ENCODE results near the gene MRPS35. TPM values are rescaled to one million over a fixed set of nuclear protein-coding genes. Genes with fewer than 3 reads are reported as not detected.
"Not testable (repeated sequence)": the region's sequence is repeated elsewhere in the genome, so short reads cannot be mapped to it uniquely, and the experiment has no call there.

The MRPS35 gene
- polyA plus RNA-seq, 1 donor = 67.4 TPM

DNA sequence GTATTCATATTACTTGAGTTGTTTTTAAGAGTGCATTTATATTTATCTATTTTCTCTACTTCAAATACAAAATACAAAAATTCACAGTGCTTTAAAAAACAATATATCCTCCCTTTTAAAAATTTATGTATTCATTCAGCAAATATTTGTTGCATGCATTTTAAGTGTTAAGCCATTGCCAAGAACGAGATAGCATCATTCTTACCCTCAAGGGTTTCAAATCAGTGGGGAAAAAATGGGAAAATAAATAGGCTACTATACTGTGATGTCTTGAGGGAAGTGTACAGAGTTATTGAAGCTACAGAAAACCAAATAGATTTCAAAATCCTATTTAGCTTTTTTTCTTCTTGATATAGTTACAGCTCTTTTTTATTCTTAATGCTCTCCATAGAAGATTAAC lies 23.2 kb downstream of the MRPS35 start:
- H3K36me3 ChIP-seq (ENCODE audit: control insufficient read depth, insufficient read depth, low read length) = peaks cover 23% of the 10 kb centered on the region
- no peak overlapping the region for H3K4me3 ChIP-seq (ENCODE audit: low read length)
- H3K27ac ChIP-seq (ENCODE audit: low read length) = no peak overlapping the region
- H3K9me3 ChIP-seq (ENCODE audit: control insufficient read depth, low read depth, low read length) = no peaks in the 10 kb centered on the region
- H3K27me3 ChIP-seq (ENCODE audit: control insufficient read depth, insufficient read depth, low read length) = no peaks in the 10 kb centered on the region
- H3K4me1 ChIP-seq (ENCODE audit: control insufficient read depth, insufficient read depth, low read length) = no peaks in the 10 kb centered on the region
- no peak for DNase-seq
- WGBS (ENCODE audit: insufficient coverage, low lambda C conversion rate) = 80% methylated on average over 1 of the region's 1 CpG

DNA sequence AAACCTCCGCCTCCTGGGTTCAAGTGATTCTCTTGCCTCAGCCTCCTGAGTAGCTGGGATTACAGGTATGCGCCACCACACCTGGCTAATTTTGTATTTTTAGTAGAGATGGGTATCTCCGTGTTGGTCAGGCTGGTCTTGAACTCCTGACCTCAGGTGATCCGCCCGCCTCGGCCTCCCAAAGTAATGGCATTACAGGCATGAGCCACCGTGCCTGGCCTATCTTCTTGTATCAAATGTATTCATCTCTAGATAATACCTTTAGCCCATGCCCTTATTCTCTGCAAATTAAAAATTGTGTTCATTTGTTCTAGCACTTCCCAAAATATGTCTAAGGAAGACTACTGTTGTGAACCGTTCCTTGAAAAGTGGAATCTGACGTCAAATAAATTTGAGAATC lies 23.7 kb downstream of the MRPS35 start:
- DNase-seq; H3K27ac ChIP-seq (ENCODE audit: low read length); H3K4me3 ChIP-seq (ENCODE audit: low read length); H3K9me3 ChIP-seq (ENCODE audit: control insufficient read depth, low read depth, low read length); H3K27me3 ChIP-seq (ENCODE audit: control insufficient read depth, insufficient read depth, low read length); H3K4me1 ChIP-seq (ENCODE audit: control insufficient read depth, insufficient read depth, low read length): not testable (repeated sequence)
- H3K36me3 ChIP-seq (ENCODE audit: control insufficient read depth, insufficient read depth, low read length) = peaks cover 23% of the 10 kb centered on the region
- no CpG with 5 or more reads among the region's 9 CpGs for WGBS (ENCODE audit: insufficient coverage, low lambda C conversion rate)

DNA sequence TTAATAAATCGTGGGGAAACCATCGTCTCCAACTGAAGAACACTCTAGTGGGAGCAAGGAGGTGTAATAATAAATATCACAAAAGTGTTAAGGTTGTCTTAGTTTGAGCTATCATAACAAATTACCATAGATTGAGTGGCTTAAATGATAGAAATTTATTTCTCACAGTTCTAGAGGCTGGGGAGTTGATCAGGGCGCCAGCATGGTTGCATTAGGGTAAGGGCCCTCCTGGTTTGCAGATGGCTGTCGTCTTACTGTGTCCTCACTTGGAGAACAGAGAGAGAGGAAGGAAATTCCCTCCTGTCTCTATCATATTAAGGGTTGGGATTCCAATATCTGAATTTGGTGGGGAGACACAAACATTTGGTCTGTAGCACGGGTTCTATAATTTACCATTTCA lies 33.0 kb downstream of the MRPS35 start:
- Histone ChIP-seq H3K4me1 (ENCODE audit: control insufficient read depth, insufficient read depth, low read length) (no peaks in the 10 kb centered on the region), H3K27ac (ENCODE audit: low read length) (no peak overlapping the region), H3K27me3 (ENCODE audit: control insufficient read depth, insufficient read depth, low read length) (no peaks in the 10 kb centered on the region), H3K36me3 (ENCODE audit: control insufficient read depth, insufficient read depth, low read length) (peaks cover 26% of the 10 kb centered on the region), H3K9me3 (ENCODE audit: control insufficient read depth, low read depth, low read length) (no peaks in the 10 kb centered on the region), H3K4me3 (ENCODE audit: low read length) (no peak overlapping the region)
- 88% methylated on average over 1 of the region's 5 CpGs for WGBS (ENCODE audit: insufficient coverage, low lambda C conversion rate)
- no peak for DNase-seq

DNA sequence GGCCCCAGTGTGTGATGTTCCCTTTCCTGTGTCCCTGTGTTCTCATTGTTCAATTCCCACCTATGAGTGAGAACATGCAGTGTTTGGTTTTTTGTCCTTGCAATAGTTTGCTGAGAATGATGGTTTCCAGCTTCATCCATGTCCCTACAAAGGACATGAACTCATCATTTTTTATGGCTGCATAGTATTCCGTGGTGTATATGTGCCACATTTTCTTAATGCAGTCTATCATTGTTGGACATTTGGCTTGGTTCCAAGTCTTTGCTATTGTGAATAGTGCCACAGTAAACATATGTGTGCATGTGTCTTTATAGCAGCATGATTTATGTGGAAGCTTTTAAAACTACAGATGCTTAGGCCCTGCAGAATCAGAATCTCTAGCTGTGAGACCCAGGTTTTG lies 35.1 kb downstream of the MRPS35 start:
- not testable (repeated sequence) for H3K4me3 ChIP-seq (ENCODE audit: low read length); H3K4me1 ChIP-seq (ENCODE audit: control insufficient read depth, insufficient read depth, low read length); H3K9me3 ChIP-seq (ENCODE audit: control insufficient read depth, low read depth, low read length); H3K27me3 ChIP-seq (ENCODE audit: control insufficient read depth, insufficient read depth, low read length); H3K27ac ChIP-seq (ENCODE audit: low read length); DNase-seq
- WGBS (ENCODE audit: insufficient coverage, low lambda C conversion rate) = no CpG with 5 or more reads among the region's 1 CpG
- H3K36me3 ChIP-seq (ENCODE audit: control insufficient read depth, insufficient read depth, low read length) = peaks cover 14% of the 10 kb centered on the region

DNA sequence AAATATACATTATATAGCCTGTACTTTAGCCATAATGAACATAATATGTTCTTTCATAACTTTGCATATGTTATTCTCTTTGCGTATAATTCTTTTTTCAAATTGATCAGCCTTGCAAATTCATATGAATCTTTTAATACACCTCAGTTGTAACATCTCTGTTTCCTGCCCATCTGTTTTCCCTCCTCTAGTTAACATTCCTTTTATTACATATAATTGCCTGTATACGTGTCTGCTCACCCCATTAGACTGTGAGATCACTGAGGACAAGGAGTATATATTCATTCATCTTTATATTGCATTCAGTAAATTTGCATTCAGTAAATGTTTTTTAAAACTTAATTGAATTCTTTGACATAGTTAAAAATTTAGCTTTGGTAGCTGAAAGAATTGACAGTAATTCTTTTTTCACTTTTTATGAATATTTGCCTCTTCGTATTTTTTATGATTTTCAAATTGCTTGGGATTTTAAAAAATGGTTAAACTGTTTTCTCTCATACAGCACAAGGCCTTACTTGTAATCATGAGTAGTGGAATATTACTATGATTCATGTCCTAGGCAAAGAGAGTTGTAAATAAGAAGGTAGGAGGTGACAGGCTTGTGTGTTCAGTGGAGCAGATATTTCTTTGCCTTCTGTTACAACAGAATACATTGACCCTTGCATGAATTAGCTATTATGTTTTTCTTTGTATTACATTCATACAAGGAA lies 36.6 kb downstream of the MRPS35 start:
- H3K27me3 ChIP-seq (ENCODE audit: control insufficient read depth, insufficient read depth, low read length) = no peaks in the 10 kb centered on the region
- peaks cover 14% of the 10 kb centered on the region for H3K36me3 ChIP-seq (ENCODE audit: control insufficient read depth, insufficient read depth, low read length)
- H3K27ac ChIP-seq (ENCODE audit: low read length) = no peak overlapping the region
- no peaks in the 10 kb centered on the region for H3K4me1 ChIP-seq (ENCODE audit: control insufficient read depth, insufficient read depth, low read length)
- H3K9me3 ChIP-seq (ENCODE audit: control insufficient read depth, low read depth, low read length) = no peaks in the 10 kb centered on the region
- no peak for DNase-seq
- 83% methylated on average over 3 of the region's 3 CpGs for WGBS (ENCODE audit: insufficient coverage, low lambda C conversion rate)
- no peak overlapping the region for H3K4me3 ChIP-seq (ENCODE audit: low read length)

DNA sequence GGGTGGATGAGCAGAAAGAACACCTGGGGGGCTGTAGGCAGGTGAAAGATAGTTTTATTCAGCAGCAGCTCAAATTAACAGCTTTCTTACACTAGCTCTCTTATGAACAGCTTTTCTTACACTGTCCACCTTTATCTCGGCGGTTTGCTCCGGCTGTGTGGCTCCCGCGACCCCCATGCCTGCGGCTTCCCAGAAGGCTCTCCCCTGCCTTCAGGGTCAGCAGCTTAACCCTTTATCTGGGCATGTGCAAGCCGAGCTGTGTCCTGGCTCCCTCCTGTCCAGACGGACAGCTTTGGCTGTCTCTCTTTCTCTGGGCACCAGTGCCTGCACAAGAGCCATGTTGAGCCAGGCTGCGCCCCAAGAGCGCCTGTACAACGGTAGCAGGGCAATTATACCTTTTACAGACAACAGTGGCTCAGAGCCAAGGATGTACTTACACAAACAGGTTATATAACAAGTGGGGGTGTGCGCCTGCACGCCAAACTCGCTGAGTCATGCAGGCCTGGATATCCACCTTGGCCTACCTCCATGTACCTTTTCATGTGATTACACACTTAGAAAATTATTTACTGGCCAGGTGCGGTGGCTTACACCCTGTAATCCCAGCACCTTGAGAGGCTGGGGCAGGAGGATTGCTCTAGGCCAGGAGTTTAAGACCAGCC lies 40.9 kb downstream of the MRPS35 start:
- Histone ChIP-seq H3K27me3 (ENCODE audit: control insufficient read depth, insufficient read depth, low read length) (no peaks in the 10 kb centered on the region), H3K4me1 (ENCODE audit: control insufficient read depth, insufficient read depth, low read length) (peaks cover 9% of the 10 kb centered on the region), H3K27ac (ENCODE audit: low read length) (no peak overlapping the region), H3K36me3 (ENCODE audit: control insufficient read depth, insufficient read depth, low read length) (peaks cover 5% of the 10 kb centered on the region), H3K9me3 (ENCODE audit: control insufficient read depth, low read depth, low read length) (no peaks in the 10 kb centered on the region), H3K4me3 (ENCODE audit: low read length) (no peak overlapping the region)
- WGBS (ENCODE audit: insufficient coverage, low lambda C conversion rate) = no CpG with 5 or more reads among the region's 15 CpGs
- DNase-seq = peak; percentile 50 to 73

DNA sequence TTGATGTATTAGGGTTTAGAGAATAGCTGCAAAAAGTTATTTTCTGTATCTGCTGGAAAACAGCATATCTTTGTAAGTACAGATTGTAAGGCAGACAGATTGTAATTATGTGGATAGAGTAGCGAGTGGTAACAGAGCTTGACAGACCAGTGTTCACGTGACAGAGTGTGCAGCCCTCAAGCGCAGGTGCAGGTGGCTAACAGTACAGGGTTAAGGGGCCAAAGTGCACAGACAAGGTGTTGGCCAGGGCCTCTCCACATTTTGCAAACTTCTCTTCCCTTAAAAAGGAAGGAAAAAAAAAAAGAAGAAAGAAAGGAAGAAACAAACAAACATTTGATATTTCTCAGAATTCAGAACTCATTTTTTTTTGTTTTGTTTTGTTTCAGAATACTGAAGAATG lies 44.2 kb downstream of the MRPS35 start:
- Histone ChIP-seq H3K4me1 (ENCODE audit: control insufficient read depth, insufficient read depth, low read length) (peaks cover 9% of the 10 kb centered on the region), H3K9me3 (ENCODE audit: control insufficient read depth, low read depth, low read length) (no peaks in the 10 kb centered on the region), H3K36me3 (ENCODE audit: control insufficient read depth, insufficient read depth, low read length) (peaks cover 5% of the 10 kb centered on the region), H3K4me3 (ENCODE audit: low read length) (no peak overlapping the region), H3K27ac (ENCODE audit: low read length) (peak overlapping the region; percentile 54), H3K27me3 (ENCODE audit: control insufficient read depth, insufficient read depth, low read length) (no peaks in the 10 kb centered on the region)
- no CpG with 5 or more reads among the region's 3 CpGs for WGBS (ENCODE audit: insufficient coverage, low lambda C conversion rate)
- peak; percentile 80 to 87 for DNase-seq

DNA sequence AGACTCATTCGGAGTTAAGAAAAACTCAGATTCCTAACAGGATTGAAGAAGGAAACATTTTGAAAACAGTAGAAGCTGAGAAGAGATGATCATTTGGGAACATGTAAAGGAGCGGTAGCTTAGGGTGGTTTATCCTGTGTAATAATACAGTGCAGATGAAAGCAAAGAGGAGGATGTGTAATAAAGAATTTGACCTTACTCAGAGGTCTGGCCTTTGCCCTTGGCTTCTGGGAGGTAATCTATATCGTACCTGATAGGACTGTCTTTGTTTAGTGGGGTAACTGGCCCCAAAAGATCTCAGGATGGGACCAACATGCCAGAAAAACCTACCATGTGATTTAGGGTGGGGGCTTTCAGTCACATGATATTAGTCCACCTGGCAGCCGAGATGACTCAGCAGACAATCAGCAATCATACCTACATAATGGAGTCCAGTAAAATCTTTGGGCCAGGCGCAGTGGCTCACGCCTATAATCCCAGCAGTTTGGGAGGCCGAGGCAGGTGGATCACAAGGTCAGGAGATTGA lies 46.1 kb downstream of the MRPS35 start:
- Histone ChIP-seq H3K4me3 (ENCODE audit: low read length) (no peak overlapping the region), H3K36me3 (ENCODE audit: control insufficient read depth, insufficient read depth, low read length) (peaks cover 5% of the 10 kb centered on the region), H3K9me3 (ENCODE audit: control insufficient read depth, low read depth, low read length) (no peaks in the 10 kb centered on the region), H3K27ac (ENCODE audit: low read length) (peak overlapping the region; percentile 30), H3K27me3 (ENCODE audit: control insufficient read depth, insufficient read depth, low read length) (no peaks in the 10 kb centered on the region), H3K4me1 (ENCODE audit: control insufficient read depth, insufficient read depth, low read length) (peaks cover 9% of the 10 kb centered on the region)
- WGBS (ENCODE audit: insufficient coverage, low lambda C conversion rate) = 78% methylated on average over 1 of the region's 7 CpGs
- DNase-seq = peak in 1 of 2 donors; percentile 68

DNA sequence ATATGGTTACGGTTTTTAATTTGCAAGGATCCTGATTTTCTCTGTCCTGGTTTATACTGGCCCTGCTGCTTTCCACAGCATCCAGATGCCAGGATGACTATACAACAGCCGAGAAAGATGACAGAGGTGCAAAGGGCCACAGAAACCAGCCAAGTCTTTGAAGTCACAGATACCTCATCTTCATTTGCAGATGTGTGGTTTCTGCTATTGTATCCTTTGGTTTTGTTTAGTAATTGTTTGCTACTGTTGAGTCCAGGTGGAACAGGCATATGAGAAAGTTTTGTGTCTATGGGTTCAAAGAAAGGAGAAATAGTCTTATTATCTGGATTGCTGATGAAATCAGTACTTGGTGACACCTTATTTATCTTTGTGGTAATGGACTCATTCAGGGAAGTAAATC lies 52.1 kb downstream of the MRPS35 start:
- Histone ChIP-seq H3K27me3 (ENCODE audit: control insufficient read depth, insufficient read depth, low read length) (no peaks in the 10 kb centered on the region), H3K27ac (ENCODE audit: low read length) (no peak overlapping the region), H3K36me3 (ENCODE audit: control insufficient read depth, insufficient read depth, low read length) (no peaks in the 10 kb centered on the region), H3K9me3 (ENCODE audit: control insufficient read depth, low read depth, low read length) (no peaks in the 10 kb centered on the region), H3K4me3 (ENCODE audit: low read length) (no peak overlapping the region), H3K4me1 (ENCODE audit: control insufficient read depth, insufficient read depth, low read length) (no peaks in the 10 kb centered on the region)
- DNase-seq = no peak
- no CpG with 5 or more reads among the region's 2 CpGs for WGBS (ENCODE audit: insufficient coverage, low lambda C conversion rate)

DNA sequence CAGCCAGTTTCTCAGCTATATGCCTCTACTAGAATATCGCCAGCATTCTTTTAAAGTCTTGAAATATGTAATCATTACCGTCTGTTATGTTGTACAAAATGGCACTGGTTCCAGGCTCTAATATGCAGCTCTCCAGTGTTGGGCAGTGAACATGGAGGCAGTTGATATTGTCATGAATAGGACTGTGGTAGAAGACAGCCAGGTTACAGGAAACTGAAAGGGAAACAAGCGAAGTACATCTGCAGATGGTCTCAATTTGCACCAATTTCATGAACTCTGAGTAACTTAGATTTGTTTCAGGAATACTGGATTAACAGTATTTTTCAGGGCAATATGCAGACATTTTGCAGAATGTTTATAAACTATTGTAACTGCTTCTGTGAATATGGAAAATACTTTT lies 56.0 kb downstream of the MRPS35 start:
- DNase-seq = no peak
- Histone ChIP-seq H3K4me3 (ENCODE audit: low read length) (no peak overlapping the region), H3K27me3 (ENCODE audit: control insufficient read depth, insufficient read depth, low read length) (no peaks in the 10 kb centered on the region), H3K4me1 (ENCODE audit: control insufficient read depth, insufficient read depth, low read length) (no peaks in the 10 kb centered on the region), H3K27ac (ENCODE audit: low read length) (no peak overlapping the region), H3K9me3 (ENCODE audit: control insufficient read depth, low read depth, low read length) (no peaks in the 10 kb centered on the region), H3K36me3 (ENCODE audit: control insufficient read depth, insufficient read depth, low read length) (no peaks in the 10 kb centered on the region)
- no CpG with 5 or more reads among the region's 3 CpGs for WGBS (ENCODE audit: insufficient coverage, low lambda C conversion rate)
